Liver (tissue), 9 donors: Measurements from ENCODE around the gene DNAAF3. TPM values are rescaled to one million over a fixed set of nuclear protein-coding genes. Genes with fewer than 3 reads are reported as not detected.

Source experiments
- DNase-seq: peaks from one replicate; pipeline ENCODE4 v3.0.0-alpha.2; 2017; ENCODE audit warnings: low spot score
- H3K27ac ChIP-seq, 2 donors: one replicate each; pipeline ENCODE4 v1.7.0; 2013; ENCODE audit warnings: inconsistent platforms in 2 of 2, low read length in 2 of 2, control low read depth in 1 of 2, low read depth in 1 of 2, mild to moderate bottlenecking in 1 of 2
- H3K27me3 ChIP-seq, 4 donors: one replicate each; pipeline versions ENCODE4 v1.6.1 to v1.7.0; 2013; ENCODE audit warnings: low read length in 3 of 4, inconsistent platforms in 1 of 4, mild to moderate bottlenecking in 1 of 4, moderate library complexity in 1 of 4; ENCODE audit not compliant: control insufficient read depth in 4 of 4, insufficient read depth in 4 of 4
- H3K36me3 ChIP-seq, 4 donors: one replicate each; pipeline versions ENCODE4 v1.6.1 to v1.7.0; 2013; ENCODE audit warnings: low read length in 3 of 4, mild to moderate bottlenecking in 3 of 4, low read depth in 1 of 4, moderate library complexity in 1 of 4; ENCODE audit not compliant: control insufficient read depth in 4 of 4, insufficient read depth in 3 of 4
- H3K4me1 ChIP-seq, 4 donors: one replicate each; pipeline versions ENCODE4 v1.6.1 to v1.7.0; 2013; ENCODE audit warnings: low read length in 3 of 4, mild to moderate bottlenecking in 3 of 4, moderate library complexity in 1 of 4; ENCODE audit not compliant: control insufficient read depth in 4 of 4, insufficient read depth in 4 of 4
- H3K4me3 ChIP-seq, 3 donors: one replicate each; pipeline versions ENCODE4 v1.6.1 to v1.7.0; 2013; ENCODE audit warnings: low read length in 3 of 3, control low read depth in 1 of 3, low read depth in 1 of 3, mild to moderate bottlenecking in 1 of 3
- H3K9ac ChIP-seq, 2 donors: one replicate each; pipeline ENCODE4 v1.7.0; 2013; ENCODE audit warnings: low read length in 2 of 2, mild to moderate bottlenecking in 2 of 2, moderate library complexity in 2 of 2, control low read depth in 1 of 2, low read depth in 1 of 2
- H3K9me3 ChIP-seq, 4 donors: one replicate each; pipeline versions ENCODE4 v1.6.1 to v1.7.0; 2013; ENCODE audit warnings: low read length in 3 of 4; ENCODE audit not compliant: control insufficient read depth in 4 of 4
- EGR1 ChIP-seq, 2 donors: IDR thresholded peaks; 2 replicates each; pipeline ENCODE4 v1.6.1; 2016 to 2018; ENCODE audit warnings: antibody characterized with exemption in 2 of 2, low read depth in 2 of 2
- FOXA1 ChIP-seq: IDR thresholded peaks from 2 replicates; pipeline ENCODE4 v1.6.1; 2016; ENCODE audit warnings: antibody characterized with exemption
- FOXA2 ChIP-seq: IDR thresholded peaks from 2 replicates; pipeline ENCODE4 v1.6.1; 2016; ENCODE audit warnings: antibody characterized with exemption
- GABPA ChIP-seq, 2 donors: IDR thresholded peaks in 1 of 2; conservative IDR thresholded peaks in 1 of 2; 2 replicates each; pipeline ENCODE4 v1.6.1; 2016; ENCODE audit warnings: antibody characterized with exemption in 2 of 2, mild to moderate bottlenecking in 1 of 2, moderate library complexity in 1 of 2
- HNF4A ChIP-seq, 2 donors: conservative IDR thresholded peaks; 2 replicates each; pipeline ENCODE4 v1.6.1; 2016; ENCODE audit warnings: antibody characterized with exemption in 2 of 2, mild to moderate bottlenecking in 2 of 2
- HNF4G ChIP-seq: IDR thresholded peaks from 2 replicates; pipeline ENCODE4 v1.6.1; 2016; ENCODE audit warnings: antibody characterized with exemption
- JUND ChIP-seq, 2 donors: IDR thresholded peaks; 2 replicates each; pipeline ENCODE4 v1.6.1; 2016; ENCODE audit warnings: antibody characterized with exemption in 2 of 2
- NR2F2 ChIP-seq: IDR thresholded peaks from 2 replicates; pipeline ENCODE4 v1.6.1; 2016; ENCODE audit warnings: antibody characterized with exemption
- RAD21 ChIP-seq, 2 donors: IDR thresholded peaks; 2 replicates each; pipeline ENCODE4 v1.6.1; 2016; ENCODE audit warnings: antibody characterized with exemption in 2 of 2, mild to moderate bottlenecking in 2 of 2
- RXRA ChIP-seq, 2 donors: IDR thresholded peaks; 2 replicates each; pipeline ENCODE4 v1.6.1; 2017 to 2018; ENCODE audit warnings: antibody characterized with exemption in 2 of 2, mild to moderate bottlenecking in 1 of 2
- SP1 ChIP-seq: IDR thresholded peaks from 2 replicates; pipeline ENCODE4 v1.6.1; 2018; ENCODE audit warnings: antibody characterized with exemption, mild to moderate bottlenecking
- TAF1 ChIP-seq: conservative IDR thresholded peaks from 2 replicates; pipeline ENCODE4 v1.6.1; 2016; ENCODE audit warnings: antibody characterized with exemption, mild to moderate bottlenecking
- YY1 ChIP-seq: IDR thresholded peaks from 2 replicates; pipeline ENCODE4 v1.6.1; 2016; ENCODE audit warnings: antibody characterized with exemption, mild to moderate bottlenecking
- WGBS: extraction: QIAGEN DNeasy Blood & Tissue Kit; methylation state at CpG from one replicate; pipeline ENCODE4 v1.1.7; 2013; 5-methylcytosine and 5-hydroxymethylcytosine counted together
- polyA plus RNA-seq, 2 donors: library from polyadenylated mRNA; stranded (reverse) in 1 of 2; unstranded in 1 of 2; fragments of 200-250 nt in 1 of 2; fragments of >200 nt in 1 of 2; fragmentation: Nextera tagmentation in 1 of 2; extraction: Ambion mirVana in 1 of 2; gene quantifications; one replicate each; pipeline versions ENCODE4 v1.2.1 to v1.2.3, GENCODE V29; 2013 to 2015
- total RNA-seq, 2 donors: library from RNA; depleted of rRNA; stranded (reverse); fragments of >200 nt; gene quantifications; one replicate each; pipeline ENCODE4 v1.2.3, GENCODE V29; 2014
- TF ChIP-seq, protein P1 (sequence below): IDR thresholded peaks from 2 replicates; pipeline ENCODE4 v1.6.1; 2016; ENCODE audit warnings: antibody characterized with exemption
- TF ChIP-seq, protein P2 (sequence below): IDR thresholded peaks from 2 replicates; pipeline ENCODE4 v1.6.1; 2016; ENCODE audit warnings: antibody characterized with exemption
- TF ChIP-seq, protein P3 (sequence below): IDR thresholded peaks from 2 replicates; pipeline ENCODE4 v1.6.1; 2016; ENCODE audit warnings: antibody characterized with exemption
- TF ChIP-seq, protein P4 (sequence below): IDR thresholded peaks from 2 replicates; pipeline ENCODE4 v1.6.1; 2016; ENCODE audit warnings: antibody characterized with exemption, mild to moderate bottlenecking
- TF ChIP-seq, protein P5 (sequence below): fragments of 150-350 bp; IDR thresholded peaks from 2 replicates; pipeline ENCODE4 v1.5.1; 2017; ENCODE audit warnings: improper control_type of control experiment, low read depth, low read length; ENCODE audit not compliant: missing input control
- donor health status: healthy.
- donor health status: healthy.
- donor health status: healthy.
- donor health status: healthy.
- donor health status: healthy.

The DNAAF3 gene
- total and polyA plus RNA-seq, 4 donors = 0.18 to 0.64 (median 0.37) TPM

DNA sequence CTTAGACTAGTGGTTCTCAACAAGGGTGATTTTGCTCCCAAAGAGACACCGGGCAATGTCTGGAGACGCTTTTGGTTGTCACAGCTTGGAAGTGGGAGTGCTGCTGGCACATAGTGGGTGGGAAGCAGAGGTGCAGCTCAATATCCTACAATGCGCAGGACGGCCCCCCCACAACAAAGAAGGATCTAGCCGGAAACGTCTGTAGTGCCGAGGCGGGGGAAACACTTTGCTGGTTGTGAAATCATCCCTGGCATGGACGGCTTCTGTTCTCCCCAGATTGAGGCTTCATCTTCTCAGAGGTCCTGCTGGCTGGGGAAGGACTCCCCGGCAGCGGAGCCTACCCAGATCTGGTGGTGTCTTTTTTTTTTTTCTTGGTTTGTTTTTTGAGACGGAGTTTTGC is 27.1 kb upstream of the DNAAF3 start:
- H3K36me3 ChIP-seq = peaks cover 0 to 1% (median 0%) of the 10 kb centered on the region in 4 donors
- TF ChIP-seq SP1 = no peak
- TF ChIP-seq YY1 = no peak
- TF ChIP-seq HNF4G = no peak
- H3K9ac ChIP-seq = no peak overlapping the region
- H3K4me3 ChIP-seq = no peak overlapping the region
- 89% methylated on average over 12 of the region's 12 CpGs for WGBS
- no peaks in the 10 kb centered on the region for H3K4me1 ChIP-seq
- H3K9me3 ChIP-seq = no peaks in the 10 kb centered on the region
- H3K27me3 ChIP-seq = no peaks in the 10 kb centered on the region
- no peak for DNase-seq
- no peak overlapping the region for H3K27ac ChIP-seq

DNA sequence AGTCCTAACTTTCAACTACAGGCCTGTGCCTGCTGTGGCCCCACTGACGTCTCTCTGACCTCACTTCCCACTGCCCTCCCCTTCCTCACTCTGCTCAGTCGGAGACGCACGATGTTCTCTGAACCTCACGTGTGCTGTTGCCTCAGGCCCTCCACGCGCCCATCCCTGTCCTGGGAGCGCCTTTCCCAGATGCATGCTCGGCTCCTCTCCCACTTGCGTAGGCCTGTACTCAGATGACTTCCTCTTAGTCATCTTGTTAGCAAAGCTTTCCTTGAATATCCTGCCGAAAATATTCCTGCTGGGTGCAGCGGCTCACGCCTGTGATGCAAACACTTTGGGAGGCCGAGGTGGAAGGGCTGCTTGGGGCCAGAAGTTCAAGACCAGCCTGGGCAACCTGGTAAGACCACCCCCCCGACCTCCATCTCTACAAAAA is 23.0 kb upstream of the DNAAF3 start:
- no peaks in the 10 kb centered on the region for H3K9me3 ChIP-seq
- H3K27ac ChIP-seq = no peak overlapping the region
- no peak for DNase-seq
- no peaks in the 10 kb centered on the region for H3K27me3 ChIP-seq
- H3K4me1 ChIP-seq = no peaks in the 10 kb centered on the region
- 82% methylated on average over 15 of the region's 15 CpGs for WGBS
- peaks cover 0 to 5% (median 0%) of the 10 kb centered on the region in 4 donors for H3K36me3 ChIP-seq
- no peak overlapping the region for H3K9ac ChIP-seq
- TF ChIP-seq SP1 = no peak
- no peak for TF ChIP-seq JUND (IDR thresholded peaks at IDR 0.05)
- TF ChIP-seq NR2F2 = no peak
- TF ChIP-seq HNF4G = no peak
- TF ChIP-seq TAF1 = no peak
- TF ChIP-seq, protein P1, sequence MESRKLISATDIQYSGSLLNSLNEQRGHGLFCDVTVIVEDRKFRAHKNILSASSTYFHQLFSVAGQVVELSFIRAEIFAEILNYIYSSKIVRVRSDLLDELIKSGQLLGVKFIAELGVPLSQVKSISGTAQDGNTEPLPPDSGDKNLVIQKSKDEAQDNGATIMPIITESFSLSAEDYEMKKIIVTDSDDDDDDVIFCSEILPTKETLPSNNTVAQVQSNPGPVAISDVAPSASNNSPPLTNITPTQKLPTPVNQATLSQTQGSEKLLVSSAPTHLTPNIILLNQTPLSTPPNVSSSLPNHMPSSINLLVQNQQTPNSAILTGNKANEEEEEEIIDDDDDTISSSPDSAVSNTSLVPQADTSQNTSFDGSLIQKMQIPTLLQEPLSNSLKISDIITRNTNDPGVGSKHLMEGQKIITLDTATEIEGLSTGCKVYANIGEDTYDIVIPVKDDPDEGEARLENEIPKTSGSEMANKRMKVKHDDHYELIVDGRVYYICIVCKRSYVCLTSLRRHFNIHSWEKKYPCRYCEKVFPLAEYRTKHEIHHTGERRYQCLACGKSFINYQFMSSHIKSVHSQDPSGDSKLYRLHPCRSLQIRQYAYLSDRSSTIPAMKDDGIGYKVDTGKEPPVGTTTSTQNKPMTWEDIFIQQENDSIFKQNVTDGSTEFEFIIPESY = no peak
- TF ChIP-seq, protein P2, sequence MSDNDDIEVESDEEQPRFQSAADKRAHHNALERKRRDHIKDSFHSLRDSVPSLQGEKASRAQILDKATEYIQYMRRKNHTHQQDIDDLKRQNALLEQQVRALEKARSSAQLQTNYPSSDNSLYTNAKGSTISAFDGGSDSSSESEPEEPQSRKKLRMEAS = no peak
- no peak for TF ChIP-seq GABPA (IDR thresholded peaks at IDR 0.05 in 1 of 2, conservative IDR thresholded peaks at IDR 0.05 in 1 of 2)
- TF ChIP-seq EGR1 (IDR thresholded peaks at IDR 0.05; ENCODE audit: low read depth in 2 of 2) = no peak
- TF ChIP-seq RAD21 (IDR thresholded peaks at IDR 0.05) = no peak
- no peak for TF ChIP-seq FOXA2
- TF ChIP-seq HNF4A (conservative IDR thresholded peaks at IDR 0.05) = no peak
- TF ChIP-seq, protein P3, sequence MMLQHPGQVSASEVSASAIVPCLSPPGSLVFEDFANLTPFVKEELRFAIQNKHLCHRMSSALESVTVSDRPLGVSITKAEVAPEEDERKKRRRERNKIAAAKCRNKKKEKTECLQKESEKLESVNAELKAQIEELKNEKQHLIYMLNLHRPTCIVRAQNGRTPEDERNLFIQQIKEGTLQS = no peak
- TF ChIP-seq, protein P4, sequence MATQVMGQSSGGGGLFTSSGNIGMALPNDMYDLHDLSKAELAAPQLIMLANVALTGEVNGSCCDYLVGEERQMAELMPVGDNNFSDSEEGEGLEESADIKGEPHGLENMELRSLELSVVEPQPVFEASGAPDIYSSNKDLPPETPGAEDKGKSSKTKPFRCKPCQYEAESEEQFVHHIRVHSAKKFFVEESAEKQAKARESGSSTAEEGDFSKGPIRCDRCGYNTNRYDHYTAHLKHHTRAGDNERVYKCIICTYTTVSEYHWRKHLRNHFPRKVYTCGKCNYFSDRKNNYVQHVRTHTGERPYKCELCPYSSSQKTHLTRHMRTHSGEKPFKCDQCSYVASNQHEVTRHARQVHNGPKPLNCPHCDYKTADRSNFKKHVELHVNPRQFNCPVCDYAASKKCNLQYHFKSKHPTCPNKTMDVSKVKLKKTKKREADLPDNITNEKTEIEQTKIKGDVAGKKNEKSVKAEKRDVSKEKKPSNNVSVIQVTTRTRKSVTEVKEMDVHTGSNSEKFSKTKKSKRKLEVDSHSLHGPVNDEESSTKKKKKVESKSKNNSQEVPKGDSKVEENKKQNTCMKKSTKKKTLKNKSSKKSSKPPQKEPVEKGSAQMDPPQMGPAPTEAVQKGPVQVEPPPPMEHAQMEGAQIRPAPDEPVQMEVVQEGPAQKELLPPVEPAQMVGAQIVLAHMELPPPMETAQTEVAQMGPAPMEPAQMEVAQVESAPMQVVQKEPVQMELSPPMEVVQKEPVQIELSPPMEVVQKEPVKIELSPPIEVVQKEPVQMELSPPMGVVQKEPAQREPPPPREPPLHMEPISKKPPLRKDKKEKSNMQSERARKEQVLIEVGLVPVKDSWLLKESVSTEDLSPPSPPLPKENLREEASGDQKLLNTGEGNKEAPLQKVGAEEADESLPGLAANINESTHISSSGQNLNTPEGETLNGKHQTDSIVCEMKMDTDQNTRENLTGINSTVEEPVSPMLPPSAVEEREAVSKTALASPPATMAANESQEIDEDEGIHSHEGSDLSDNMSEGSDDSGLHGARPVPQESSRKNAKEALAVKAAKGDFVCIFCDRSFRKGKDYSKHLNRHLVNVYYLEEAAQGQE = no peak
- no peak for TF ChIP-seq YY1
- no peak for TF ChIP-seq FOXA1
- TF ChIP-seq, protein P5, sequence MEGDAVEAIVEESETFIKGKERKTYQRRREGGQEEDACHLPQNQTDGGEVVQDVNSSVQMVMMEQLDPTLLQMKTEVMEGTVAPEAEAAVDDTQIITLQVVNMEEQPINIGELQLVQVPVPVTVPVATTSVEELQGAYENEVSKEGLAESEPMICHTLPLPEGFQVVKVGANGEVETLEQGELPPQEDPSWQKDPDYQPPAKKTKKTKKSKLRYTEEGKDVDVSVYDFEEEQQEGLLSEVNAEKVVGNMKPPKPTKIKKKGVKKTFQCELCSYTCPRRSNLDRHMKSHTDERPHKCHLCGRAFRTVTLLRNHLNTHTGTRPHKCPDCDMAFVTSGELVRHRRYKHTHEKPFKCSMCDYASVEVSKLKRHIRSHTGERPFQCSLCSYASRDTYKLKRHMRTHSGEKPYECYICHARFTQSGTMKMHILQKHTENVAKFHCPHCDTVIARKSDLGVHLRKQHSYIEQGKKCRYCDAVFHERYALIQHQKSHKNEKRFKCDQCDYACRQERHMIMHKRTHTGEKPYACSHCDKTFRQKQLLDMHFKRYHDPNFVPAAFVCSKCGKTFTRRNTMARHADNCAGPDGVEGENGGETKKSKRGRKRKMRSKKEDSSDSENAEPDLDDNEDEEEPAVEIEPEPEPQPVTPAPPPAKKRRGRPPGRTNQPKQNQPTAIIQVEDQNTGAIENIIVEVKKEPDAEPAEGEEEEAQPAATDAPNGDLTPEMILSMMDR = no peak
- TF ChIP-seq RXRA (IDR thresholded peaks at IDR 0.05) = no peak
- no peak overlapping the region for H3K4me3 ChIP-seq
